Coronary artery (tissue), 2 donors: ENCODE data around the gene NCKAP5.

ENCODE experiments used
- DNase-seq: peaks from one replicate; pipeline ENCODE4 v3.0.0-alpha.2; 2017; ENCODE audit warnings: low spot score
- H3K27ac ChIP-seq, 2 donors: fragments of 200-600 bp; sonication (generic); one replicate each; pipeline ENCODE4 v1.5.1; 2016 to 2019
- H3K4me3 ChIP-seq: fragments of 200-600 bp; sonication (generic); 2 replicates; pipeline ENCODE4 v1.5.1; 2016; ENCODE audit warnings: mild to moderate bottlenecking, moderate library complexity
- CTCF ChIP-seq: fragments of 200-600 bp; sonication (generic); IDR thresholded peaks from one replicate; pipeline ENCODE4 v1.5.1; 2019; ENCODE audit warnings: antibody characterized with exemption

Gene NCKAP5

DNA sequence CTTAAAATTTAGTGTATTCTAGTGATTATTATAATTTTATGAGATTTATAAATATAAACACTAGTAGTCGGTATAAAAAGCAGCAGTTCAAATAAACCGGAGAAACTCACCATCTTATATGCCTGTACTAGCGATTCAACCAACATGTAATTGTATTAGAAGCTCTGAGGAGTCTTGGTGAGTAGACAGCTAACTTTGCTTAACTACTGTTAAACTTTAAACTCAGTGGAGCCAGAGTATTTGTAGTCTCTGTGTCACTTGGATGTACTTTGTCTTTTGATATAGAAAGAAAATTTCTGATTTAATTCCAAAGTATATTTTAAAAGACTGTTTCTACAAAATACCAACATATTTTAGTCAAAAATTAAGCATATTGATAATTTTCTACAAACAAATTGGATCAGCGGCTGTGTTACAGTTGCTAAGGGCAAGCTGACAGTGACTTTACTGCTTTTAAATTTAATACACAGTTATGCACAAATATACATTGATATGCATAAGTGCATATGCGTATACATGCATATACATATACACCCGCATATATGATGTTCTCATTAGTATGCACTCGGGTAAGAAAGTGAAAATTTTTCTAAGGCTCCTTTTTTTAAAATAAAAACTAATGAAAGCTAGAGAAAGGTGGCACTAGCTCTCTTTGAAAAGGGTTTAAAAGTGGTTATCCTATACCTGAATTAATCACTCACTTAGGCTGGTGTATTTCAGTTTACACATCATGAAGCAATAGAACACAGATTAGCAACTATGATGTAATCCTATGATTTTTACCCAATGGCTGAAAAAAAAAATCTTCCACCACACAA, 374.5 kb downstream of the NCKAP5 start:
- TF ChIP-seq CTCF = no peak
- no peak overlapping the region for H3K4me3 ChIP-seq
- DNase-seq = no peak
- H3K27ac ChIP-seq = no peak overlapping the region

DNA sequence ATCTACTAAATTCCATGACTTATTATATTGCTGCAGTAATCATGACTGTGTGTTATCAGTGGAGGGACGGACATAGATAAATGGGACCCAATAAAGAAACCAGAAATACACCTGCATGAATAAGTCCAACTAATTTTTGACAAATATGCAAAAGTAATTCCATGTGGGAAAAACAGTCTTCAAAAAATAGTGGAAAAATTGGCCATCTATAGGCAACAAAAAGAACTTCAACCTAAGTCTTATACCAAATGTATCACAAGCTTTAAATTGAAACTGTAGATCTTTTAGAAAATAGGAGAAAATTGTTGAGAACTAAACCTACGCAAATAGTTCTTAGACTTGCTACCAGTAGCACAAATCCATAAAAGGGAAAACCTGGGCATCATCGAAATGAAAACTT, 376.2 kb downstream of the NCKAP5 start:
- no peak for TF ChIP-seq CTCF
- H3K27ac ChIP-seq = no peak overlapping the region
- no peak for DNase-seq
- H3K4me3 ChIP-seq = no peak overlapping the region

GRCh38 chr2:133177196-133177595, 391.1 kb downstream of the NCKAP5 start:
- no peak overlapping the region for H3K27ac ChIP-seq
- no peak for TF ChIP-seq CTCF
- DNase-seq = no peak
- no peak overlapping the region for H3K4me3 ChIP-seq

DNA sequence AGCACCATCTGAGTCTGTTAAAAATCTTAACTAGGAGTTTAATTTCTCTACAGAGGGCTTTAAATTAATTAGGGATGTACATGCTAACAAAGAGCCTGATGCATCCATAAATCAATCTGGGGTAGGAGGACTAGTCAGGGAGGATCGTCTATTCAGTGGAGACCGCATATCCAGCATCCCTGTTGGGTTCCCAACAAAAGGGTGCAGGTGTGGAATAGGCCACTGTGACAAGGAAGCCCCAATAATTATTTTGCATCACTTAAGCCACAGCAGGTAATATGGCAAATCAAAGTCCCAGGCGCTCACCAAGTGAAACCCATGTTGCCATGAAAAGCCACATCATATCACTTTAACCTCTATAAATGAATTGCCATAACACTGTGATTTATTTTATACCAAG, 392.3 kb downstream of the NCKAP5 start:
- no peak for TF ChIP-seq CTCF
- H3K4me3 ChIP-seq = no peak overlapping the region
- DNase-seq = no peak
- H3K27ac ChIP-seq = no peak overlapping the region

DNA sequence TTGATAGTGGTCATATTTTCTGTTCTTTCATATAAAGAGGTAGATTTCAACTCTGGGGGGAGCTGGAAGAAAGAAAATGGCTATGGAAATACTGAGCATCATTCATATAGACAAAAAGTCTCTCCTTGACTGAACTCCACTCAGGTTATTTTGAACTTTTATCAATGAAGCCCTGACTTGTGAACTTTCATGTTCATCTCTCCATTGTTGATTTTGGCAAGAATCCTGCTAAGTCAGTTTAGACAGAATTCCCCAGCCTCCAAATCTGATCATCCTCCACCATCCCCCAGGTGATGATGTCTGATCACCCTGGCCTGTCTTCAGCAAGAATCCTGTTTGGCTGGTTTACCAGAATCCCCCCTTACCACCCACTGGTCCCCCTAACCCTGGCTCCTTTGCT, 395.0 kb downstream of the NCKAP5 start:
- Histone ChIP-seq H3K4me3 (no peak overlapping the region), H3K27ac (no peak overlapping the region)
- no peak for TF ChIP-seq CTCF
- no peak for DNase-seq

DNA sequence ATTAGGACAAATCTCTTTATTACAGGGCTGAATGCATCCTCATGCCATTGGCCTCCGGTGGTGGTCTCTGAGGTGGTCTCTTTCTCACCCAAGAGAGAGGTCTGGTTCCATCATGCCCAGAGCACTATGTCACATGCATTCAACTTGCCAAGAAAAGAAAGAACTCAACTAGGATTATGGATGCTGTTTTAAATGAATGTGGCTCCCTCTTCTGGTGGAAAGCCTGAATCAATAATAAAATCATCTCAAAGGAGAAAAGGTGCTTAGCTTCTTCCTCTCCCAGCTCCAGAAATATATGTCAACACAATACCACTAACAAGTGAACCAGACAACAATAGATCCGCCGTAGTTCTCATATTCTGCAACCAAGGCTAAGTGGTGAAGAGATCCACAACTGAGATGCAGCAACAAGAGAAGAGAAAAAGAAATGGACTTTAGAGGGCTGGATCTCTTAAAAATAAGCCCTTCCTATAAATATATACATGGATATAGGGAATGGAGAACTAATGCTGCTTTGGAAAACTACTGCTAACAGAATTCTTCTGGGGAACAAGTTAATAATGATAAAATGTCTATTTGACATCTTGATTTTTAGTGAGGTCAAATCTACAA, 396.8 kb downstream of the NCKAP5 start:
- no peak overlapping the region for H3K4me3 ChIP-seq
- TF ChIP-seq CTCF = peak; percentile 15
- DNase-seq = no peak
- no peak overlapping the region for H3K27ac ChIP-seq
